Right renal pelvis (tissue), 4 donors: ENCODE data around the gene PLCH2. TPM values are rescaled to one million over a fixed set of nuclear protein-coding genes. Genes with fewer than 3 reads are reported as not detected.

ENCODE experiments used
- DNase-seq, 4 donors: peaks; one replicate each; pipeline ENCODE4 v3.0.0-alpha.2; 2013; ENCODE audit warnings: low read depth in 4 of 4, low spot score in 3 of 4, missing footprints in 1 of 4
- polyA plus RNA-seq, 4 donors: library from polyadenylated mRNA; unstranded; fragments of 120-200 nt; gene quantifications; one replicate each; pipeline ENCODE4 v1.2.1, GENCODE V29; 2013; ENCODE audit not compliant: insufficient read length in 4 of 4

Gene PLCH2
- polyA plus RNA-seq, 4 donors: 0.86 to 2.4 (median 1.4) TPM

GRCh38 chr1:2554621-2555387 lies 78.7 kb downstream of the PLCH2 start:
- no peak for DNase-seq

Other genes with a start within 250 kb of the PLCH2 start
- gene SKI, start 248.0 kb upstream of the PLCH2 start, polyA plus RNA-seq: 10 to 100 TPM; 52.8 to 64.9 (median 57.0) TPM
- 10 to 100 TPM; 10.0 to 15.6 (median 11.5) TPM for gene MORN1, start 84.7 kb upstream of the PLCH2 start, polyA plus RNA-seq
- gene RER1, start 84.4 kb upstream of the PLCH2 start, polyA plus RNA-seq: 100 to 1,000 TPM; 122 to 126 (median 125) TPM
- gene PEX10, start 63.7 kb upstream of the PLCH2 start, polyA plus RNA-seq: 10 to 100 TPM; 21.0 to 29.9 (median 23.3) TPM
- 10 to 100 TPM; 27.3 to 30.8 (median 29.3) TPM for gene PANK4, start 50.3 kb downstream of the PLCH2 start, polyA plus RNA-seq
- gene HES5, start 54.0 kb downstream of the PLCH2 start, polyA plus RNA-seq: under 1 TPM; 0.32 to 0.56 (median 0.49) TPM
- 10 to 100 TPM; 18.8 to 24.3 (median 21.3) TPM for gene TNFRSF14, start 80.1 kb downstream of the PLCH2 start, polyA plus RNA-seq
- 10 to 100 TPM; 37.4 to 51.2 (median 39.9) TPM for gene PRXL2B, start 110.5 kb downstream of the PLCH2 start, polyA plus RNA-seq
- gene MMEL1, start 156.7 kb downstream of the PLCH2 start, polyA plus RNA-seq: 1 to 10 TPM; 1.9 to 4.0 (median 3.2) TPM